HL-60 (cell line): ENCODE results near the gene FILIP1L.
A peak's percentile ranks its signal among the peaks of the same experiment; 100 is the strongest.

Source experiments
- DNase-seq, 2 experiments: peaks; one replicate each; pipeline ENCODE4 v3.0.0-alpha.2; 2010 to 2020; ENCODE audit warnings: low read depth in 1 of 2, low spot score in 1 of 2
- H3K27ac ChIP-seq: fragments of 250-450 bp; sonication (Bioruptor Pico); replicated peaks from 2 replicates; pipeline ENCODE4 v1.5.1; 2020; ENCODE audit warnings: mild to moderate bottlenecking, moderate library complexity
- H3K27me3 ChIP-seq: fragments of 250-450 bp; sonication (Bioruptor Pico); 2 replicates; pipeline ENCODE4 v1.5.1; 2021; ENCODE audit warnings: mild to moderate bottlenecking, moderate library complexity; ENCODE audit not compliant: insufficient read depth, poor library complexity, severe bottlenecking
- H3K4me3 ChIP-seq: replicated peaks from 2 replicates; pipeline ENCODE4 v1.5.1; 2011; ENCODE audit warnings: mild to moderate bottlenecking, control low read depth, low read length; ENCODE audit not compliant: insufficient read depth
- CTCF ChIP-seq: IDR thresholded peaks from one replicate; pipeline ENCODE4 v1.5.1; 2011; ENCODE audit warnings: low read length, control low read depth, inconsistent platforms; ENCODE audit not compliant: insufficient read depth
- GABPA ChIP-seq: IDR thresholded peaks from 2 replicates; pipeline ENCODE4 v1.6.1; 2012; ENCODE audit warnings: low read depth
- POLR2AphosphoS5 ChIP-seq: IDR thresholded peaks from 2 replicates; pipeline ENCODE4 v1.6.1; 2012; ENCODE audit warnings: low read depth
- REST ChIP-seq: IDR thresholded peaks from 2 replicates; pipeline ENCODE4 v1.6.1; 2012; ENCODE audit warnings: low read depth; ENCODE audit not compliant: insufficient replicate concordance
- SPI1 ChIP-seq: IDR thresholded peaks from 2 replicates; pipeline ENCODE4 v1.6.1; 2012; ENCODE audit warnings: low read depth, mild to moderate bottlenecking, borderline replicate concordance

Gene FILIP1L

GRCh38 chr3:99851955-99852354, 262.3 kb downstream of the FILIP1L start:
- TF ChIP-seq CTCF (no peak), SPI1 (no peak), GABPA (no peak), REST (no peak), POLR2AphosphoS5 (no peak)
- Histone ChIP-seq H3K27ac (no peak overlapping the region), H3K4me3 (no peak overlapping the region), H3K27me3 (no peaks in the 10 kb centered on the region)
- DNase-seq = no peak

GRCh38 chr3:99850608-99851007, 263.7 kb downstream of the FILIP1L start:
- no peak overlapping the region for H3K4me3 ChIP-seq
- TF ChIP-seq GABPA (no peak), POLR2AphosphoS5 (peak; percentile 38; the same call in 1 of the 2 replicates), SPI1 (peak; percentile 69; the same call in 1 of the 2 replicates)
- H3K27me3 ChIP-seq = no peaks in the 10 kb centered on the region
- DNase-seq = peak; percentile 30 to 76
- H3K27ac ChIP-seq = peak overlapping the region; percentile 40

- TF ChIP-seq POLR2AphosphoS5 = no peak
- TF ChIP-seq CTCF = no peak
- TF ChIP-seq REST = no peak
- no peak for TF ChIP-seq GABPA
- TF ChIP-seq SPI1 = no peak
- H3K27ac ChIP-seq = no peak overlapping the region
- DNase-seq = no peak
- no peak overlapping the region for H3K4me3 ChIP-seq
- no peaks in the 10 kb centered on the region for H3K27me3 ChIP-seq
Observed at GRCh38 chr3:99848433-99848832, 265.9 kb downstream of the FILIP1L start.

GRCh38 chr3:99846477-99847160, 267.7 kb downstream of the FILIP1L start:
- H3K27ac ChIP-seq = no peak overlapping the region
- DNase-seq = no peak

More at GRCh38 chr3:99846477-99847160, 267.7 kb downstream of the FILIP1L start:
- no peaks in the 10 kb centered on the region for H3K27me3 ChIP-seq
- no peak for TF ChIP-seq REST
- no peak for TF ChIP-seq GABPA
- TF ChIP-seq SPI1 = no peak
- no peak for TF ChIP-seq CTCF
- no peak for TF ChIP-seq POLR2AphosphoS5
- H3K4me3 ChIP-seq = no peak overlapping the region
